Esophagus muscularis mucosa (tissue), 4 donors: ENCODE results near the gene MYO16. TPM values are rescaled to one million over a fixed set of nuclear protein-coding genes. Genes with fewer than 3 reads are reported as not detected.

Experiments
- DNase-seq: peaks from one replicate; pipeline ENCODE4 v3.0.0-alpha.2; 2017; ENCODE audit errors: extremely low spot score
- H3K27ac ChIP-seq, 4 donors: fragments of 200-600 bp; sonication (generic); replicated peaks in 1 of 4; 1 replicate in 3 of 4; 2 replicates in 1 of 4; pipeline ENCODE4 v1.5.1; 2016 to 2019; ENCODE audit warnings: mild to moderate bottlenecking in 1 of 4
- H3K27me3 ChIP-seq, 4 donors: fragments of 200-600 bp; sonication (generic); one replicate each; pipeline versions ENCODE4 v1.5.1 to v1.6.0; 2016 to 2019
- H3K36me3 ChIP-seq, 4 donors: fragments of 200-600 bp; sonication (generic); one replicate each; pipeline ENCODE4 v1.5.1; 2016 to 2019
- H3K4me1 ChIP-seq, 4 donors: fragments of 200-600 bp; sonication (generic); one replicate each; pipeline ENCODE4 v1.5.1; 2016 to 2019
- H3K4me3 ChIP-seq, 4 donors: fragments of 200-600 bp; sonication (generic); 1 replicate in 2 of 4; 2 replicates in 2 of 4; pipeline ENCODE4 v1.5.1; 2016 to 2019; ENCODE audit warnings: mild to moderate bottlenecking in 4 of 4, moderate library complexity in 1 of 4
- H3K9me3 ChIP-seq, 4 donors: fragments of 200-600 bp; sonication (generic); 1 replicate in 3 of 4; 2 replicates in 1 of 4; pipeline ENCODE4 v1.5.1; 2016 to 2019
- CTCF ChIP-seq, 3 experiments: fragments of 200-600 bp in 2 of 3; fragments of 450-650 bp in 1 of 3; sonication (generic) in 2 of 3; IDR thresholded peaks; one replicate each; pipeline ENCODE4 v1.5.1; 2017 to 2019; ENCODE audit warnings: antibody characterized with exemption in 3 of 3, mild to moderate bottlenecking in 2 of 3, moderate library complexity in 1 of 3
- EP300 ChIP-seq: sonication (generic); formaldehyde crosslinking; IDR thresholded peaks from one replicate; pipeline ENCODE4 v1.6.1; 2017; ENCODE audit warnings: antibody characterized with exemption
- POLR2A ChIP-seq: fragments of 450-650 bp; IDR thresholded peaks from one replicate; pipeline ENCODE4 v1.6.1; 2017; ENCODE audit warnings: antibody characterized with exemption, moderate library complexity, mild to moderate bottlenecking, low read depth
- POLR2AphosphoS5 ChIP-seq, 2 donors: sonication (generic); formaldehyde crosslinking; IDR thresholded peaks; one replicate each; pipeline ENCODE4 v1.6.1; 2017; ENCODE audit warnings: antibody characterized with exemption in 2 of 2
- WGBS: methylation state at CpG from one replicate; pipeline ENCODE4 v1.1.5; 2018; 5-methylcytosine and 5-hydroxymethylcytosine counted together
- intact Hi-C: fragments of 100-400 bp; cut with DNase I; formaldehyde crosslinking; loops from one replicate; pipeline ENCODE4 v1.15.1; 2023
- total RNA-seq, 4 donors: library from RNA; depleted of rRNA; stranded (reverse); fragments of >200 nt; gene quantifications; one replicate each; pipeline versions ENCODE4 v1.1.0 to v1.2.1, GENCODE V29; 2016

The MYO16 gene
- total RNA-seq, 4 donors from 2014 or later: 1.2 to 3.7 (median 1.8) TPM

- 50% methylated on average over 1 of the region's 1 CpG for WGBS
- H3K27ac ChIP-seq: no peak overlapping the region
- intact Hi-C loops: no loop called here
- no peaks in the 10 kb centered on the region for H3K36me3 ChIP-seq
- H3K27me3 ChIP-seq: no peaks in the 10 kb centered on the region
- H3K9me3 ChIP-seq: no peaks in the 10 kb centered on the region
- TF ChIP-seq EP300 (no peak), CTCF (IDR thresholded peaks at IDR 0.05) (no peak), POLR2AphosphoS5 (IDR thresholded peaks at IDR 0.05) (no peak), POLR2A (no peak)
- DNase-seq: no peak
- H3K4me3 ChIP-seq: no peak overlapping the region
- no peaks in the 10 kb centered on the region for H3K4me1 ChIP-seq
These were observed 490.5 kb downstream of the MYO16 start for GRCh38 chr13:109119896-109120295.

- Histone ChIP-seq H3K4me3 (no peak overlapping the region), H3K36me3 (no peaks in the 10 kb centered on the region), H3K27ac (no peak overlapping the region), H3K27me3 (no peaks in the 10 kb centered on the region), H3K4me1 (no peaks in the 10 kb centered on the region), H3K9me3 (no peaks in the 10 kb centered on the region)
- 90% methylated on average over 5 of the region's 5 CpGs for WGBS
- TF ChIP-seq POLR2AphosphoS5 (IDR thresholded peaks at IDR 0.05) (no peak), EP300 (no peak), POLR2A (no peak), CTCF (IDR thresholded peaks at IDR 0.05) (no peak)
- intact Hi-C loops: no loop called here
- no peak for DNase-seq
These were observed 492.4 kb downstream of the MYO16 start for GRCh38 chr13:109121826-109122225.

- 89% methylated on average over 2 of the region's 2 CpGs for WGBS
- no peaks in the 10 kb centered on the region for H3K36me3 ChIP-seq
- H3K27ac ChIP-seq: no peak overlapping the region
- no peak overlapping the region for H3K4me3 ChIP-seq
- TF ChIP-seq POLR2AphosphoS5 (IDR thresholded peaks at IDR 0.05): no peak
- no peak for TF ChIP-seq POLR2A
- TF ChIP-seq CTCF (IDR thresholded peaks at IDR 0.05): no peak
- no peak for TF ChIP-seq EP300
- intact Hi-C loops: no loop called here
- H3K9me3 ChIP-seq: no peaks in the 10 kb centered on the region
- no peak for DNase-seq
- H3K27me3 ChIP-seq: no peaks in the 10 kb centered on the region
- H3K4me1 ChIP-seq: no peaks in the 10 kb centered on the region
These were observed 494.6 kb downstream of the MYO16 start for GRCh38 chr13:109123971-109124370.

- no peaks in the 10 kb centered on the region for H3K9me3 ChIP-seq
- no peak overlapping the region for H3K4me3 ChIP-seq
- 86% methylated on average over 5 of the region's 5 CpGs for WGBS
- no peaks in the 10 kb centered on the region for H3K27me3 ChIP-seq
- no peaks in the 10 kb centered on the region for H3K36me3 ChIP-seq
- intact Hi-C loops: no loop called here
- no peak for DNase-seq
- TF ChIP-seq CTCF (IDR thresholded peaks at IDR 0.05) (no peak), POLR2A (no peak), EP300 (no peak), POLR2AphosphoS5 (IDR thresholded peaks at IDR 0.05) (no peak)
- H3K4me1 ChIP-seq: peaks cover 0 to 4% (median 3%) of the 10 kb centered on the region in 4 donors
- H3K27ac ChIP-seq: no peak overlapping the region
These were observed 496.8 kb downstream of the MYO16 start for GRCh38 chr13:109126178-109126577.
